ENCODE measurements around the gene FMN1.

Gene FMN1

DNA sequence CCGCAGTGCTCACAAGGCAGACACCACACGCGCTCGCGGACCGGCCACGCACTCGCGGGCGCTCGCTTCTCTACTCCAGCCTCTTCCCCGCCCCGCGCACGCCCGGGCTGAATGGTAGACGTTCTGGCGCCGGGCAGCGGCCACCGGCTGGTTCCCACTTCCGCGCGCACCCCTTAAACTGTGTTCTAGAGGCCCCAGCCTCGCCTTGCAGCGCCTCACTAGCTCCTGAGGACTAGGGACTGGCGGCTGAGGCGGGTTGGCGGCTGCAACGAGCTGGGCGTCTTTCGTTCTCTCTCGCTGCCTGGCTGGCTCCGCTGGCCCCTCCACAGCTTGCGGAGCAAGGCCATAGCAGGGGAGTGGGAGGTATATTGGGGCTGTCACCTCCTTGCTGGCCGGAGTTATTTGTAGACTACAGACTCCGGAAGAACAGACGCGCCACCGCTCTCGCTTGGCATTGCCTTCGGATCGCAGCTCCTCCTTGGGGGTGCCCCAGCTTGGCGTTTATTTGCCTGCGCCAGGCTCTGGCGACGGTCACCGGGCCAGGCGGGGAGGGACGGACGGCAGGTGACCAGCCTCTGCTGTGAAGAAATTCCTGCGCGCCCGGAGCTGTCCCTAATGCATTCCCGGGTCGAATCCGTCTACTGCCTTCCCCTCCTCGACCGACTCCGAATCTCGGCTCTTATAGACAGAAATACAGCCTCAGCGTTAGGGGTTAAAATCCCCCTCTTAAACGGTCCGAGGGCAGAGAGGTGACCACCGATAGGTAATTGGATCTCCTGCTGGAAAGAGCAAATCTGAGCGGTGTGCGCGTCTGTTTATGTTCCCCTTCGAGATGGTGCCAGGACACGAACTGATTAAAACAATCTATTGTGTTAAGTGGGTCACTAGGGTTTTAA is 475.4 kb downstream of the FMN1 start:
- in situ Hi-C loops (cut with HindIII; ENCODE audit: low sequenced_read_pairs): no loop called here

DNA sequence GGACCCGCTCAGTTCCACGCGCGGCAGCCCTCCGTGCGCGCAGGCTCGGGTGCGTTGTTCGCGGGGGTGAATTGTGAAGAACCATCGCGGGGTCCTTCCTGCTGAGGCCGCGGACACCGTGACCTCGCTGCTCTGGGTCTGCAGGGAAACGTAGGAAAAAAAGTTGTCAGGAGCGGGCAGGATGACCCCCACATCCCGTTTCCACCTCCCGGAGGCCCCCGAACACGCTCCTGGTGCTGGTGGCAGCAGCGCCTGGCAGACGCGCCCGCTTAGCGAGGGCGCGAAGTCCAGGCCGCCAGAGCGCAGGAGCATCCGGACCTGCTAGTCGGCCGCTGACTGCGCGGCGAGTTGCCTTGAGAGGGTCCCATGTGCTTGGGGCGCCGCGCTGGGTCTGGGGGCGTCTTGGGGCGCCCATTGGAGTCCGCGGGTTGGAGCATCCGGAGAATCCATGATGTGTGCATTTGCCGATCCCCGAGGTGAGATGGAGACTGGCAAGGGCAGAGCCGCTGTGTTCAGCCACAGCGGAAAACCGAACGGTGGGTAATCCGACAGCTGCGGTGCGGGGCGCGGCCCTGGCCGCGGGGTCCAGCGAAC is 476.2 kb downstream of the FMN1 start:
- in situ Hi-C loops (cut with HindIII; ENCODE audit: low sequenced_read_pairs): no loop called here

DNA sequence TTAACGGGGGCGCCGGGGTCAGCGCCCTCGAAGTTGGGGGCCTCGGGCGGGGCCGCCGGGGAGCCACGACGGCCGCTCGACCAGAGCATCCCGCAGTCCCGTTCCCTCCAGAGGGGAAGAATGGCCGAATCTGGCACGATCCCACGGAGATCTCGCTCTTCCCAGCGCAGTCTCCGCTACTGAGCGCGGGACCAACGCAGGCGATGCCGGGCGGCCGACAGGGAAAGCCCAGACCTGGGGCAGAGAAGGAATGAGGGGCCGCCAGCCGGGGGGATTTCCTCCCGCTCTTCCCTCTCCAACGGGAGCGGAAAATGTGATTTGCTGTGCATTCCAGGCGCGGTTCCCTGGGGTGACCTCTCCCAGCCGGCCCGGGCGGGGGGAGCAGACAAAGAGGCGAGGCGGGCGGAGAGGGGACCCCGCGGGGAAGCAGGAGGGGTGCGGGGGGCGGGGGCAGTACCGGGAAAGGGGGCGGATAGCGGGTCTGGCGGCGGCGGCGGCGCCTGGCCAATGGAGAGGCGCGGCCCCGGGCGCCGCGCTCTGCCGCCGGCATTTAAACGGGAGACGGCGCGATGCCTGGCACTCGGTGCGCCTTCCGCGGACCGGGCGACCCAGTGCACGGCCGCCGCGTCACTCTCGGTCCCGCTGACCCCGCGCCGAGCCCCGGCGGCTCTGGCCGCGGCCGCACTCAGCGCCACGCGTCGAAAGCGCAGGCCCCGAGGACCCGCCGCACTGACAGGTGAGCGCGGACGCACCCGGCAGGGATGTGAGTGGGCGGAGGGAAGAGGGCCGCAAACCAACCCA is 476.9 kb downstream of the FMN1 start, which contains the start of gene GREM1:
Gene GREM1 (plus strand): TSS at position 579 of the 801 bp plus-strand sequence. CDS start 12,687 bp downstream, outside the sequence.
- in situ Hi-C loops (cut with HindIII; ENCODE audit: low sequenced_read_pairs): no loop called here

DNA sequence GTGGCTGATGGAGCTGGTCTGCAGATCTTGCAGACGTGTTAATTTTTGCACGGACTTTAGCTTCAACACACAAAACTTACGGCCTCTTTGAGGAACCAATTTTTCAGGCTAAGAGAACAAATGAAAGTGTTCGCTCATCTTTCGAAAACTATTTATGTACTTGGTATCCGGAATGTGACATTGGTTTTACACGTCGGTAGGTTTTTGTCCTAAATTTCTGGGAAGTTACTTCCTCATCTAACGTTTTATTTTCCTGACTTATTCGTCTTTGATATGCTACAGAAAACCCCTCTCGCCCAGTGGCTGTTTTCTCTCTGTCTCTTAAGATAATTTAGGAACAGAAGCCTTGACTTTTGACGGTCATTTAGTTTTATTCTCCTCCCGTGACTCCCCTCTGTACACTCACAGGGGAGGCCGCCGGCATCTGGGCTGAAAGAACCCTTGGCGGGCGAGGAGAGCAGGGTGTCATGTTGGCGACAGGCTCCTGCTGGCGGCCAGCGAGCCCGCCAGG is 477.5 kb downstream of the FMN1 start:
- in situ Hi-C loops (cut with HindIII; ENCODE audit: low sequenced_read_pairs): no loop called here

DNA sequence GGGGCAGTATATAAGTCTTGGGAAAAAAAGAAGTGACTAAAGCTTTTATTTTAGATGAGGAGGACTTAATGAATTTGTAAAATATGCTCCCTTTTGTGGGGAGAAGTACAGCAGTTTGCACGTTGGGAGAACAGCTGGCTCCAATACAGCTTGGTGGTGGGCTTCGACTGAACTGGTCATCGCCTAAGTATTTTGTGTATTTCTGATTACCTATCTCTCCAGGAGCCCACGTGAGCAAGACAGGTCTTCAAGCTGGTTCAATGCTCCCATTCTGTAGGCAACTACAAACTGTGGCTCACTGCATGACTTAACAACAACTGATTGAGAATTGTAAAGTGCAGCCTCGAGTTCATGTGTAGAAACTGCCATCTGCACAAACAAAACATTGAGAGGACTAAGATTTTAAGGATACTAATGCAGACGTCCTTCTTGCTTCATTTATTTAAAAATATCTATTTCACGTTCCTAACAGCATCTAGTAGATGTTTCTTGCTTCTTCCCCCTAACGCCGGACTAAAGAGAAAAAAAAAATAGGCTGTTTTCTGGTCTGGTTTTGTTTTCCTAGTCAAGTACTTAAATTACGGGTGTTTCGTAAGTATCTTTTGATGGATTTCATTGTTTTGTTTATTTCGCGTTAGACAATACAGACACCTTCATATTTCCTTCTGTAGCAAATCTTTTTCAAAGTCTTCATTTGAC is 478.1 kb downstream of the FMN1 start:
- in situ Hi-C loops (cut with HindIII; ENCODE audit: low sequenced_read_pairs): no loop called here
